HG03066 (cell line): Measurements from ENCODE around the gene LOXHD1.

Experiments used
- ATAC-seq: cut with Tn5 transposase; IDR thresholded peaks from one replicate; pipeline ENCODE4 v1.9.1; 2021; ENCODE audit warnings: low read depth; ENCODE audit not compliant: unreplicated experiment

Gene LOXHD1, protein sequence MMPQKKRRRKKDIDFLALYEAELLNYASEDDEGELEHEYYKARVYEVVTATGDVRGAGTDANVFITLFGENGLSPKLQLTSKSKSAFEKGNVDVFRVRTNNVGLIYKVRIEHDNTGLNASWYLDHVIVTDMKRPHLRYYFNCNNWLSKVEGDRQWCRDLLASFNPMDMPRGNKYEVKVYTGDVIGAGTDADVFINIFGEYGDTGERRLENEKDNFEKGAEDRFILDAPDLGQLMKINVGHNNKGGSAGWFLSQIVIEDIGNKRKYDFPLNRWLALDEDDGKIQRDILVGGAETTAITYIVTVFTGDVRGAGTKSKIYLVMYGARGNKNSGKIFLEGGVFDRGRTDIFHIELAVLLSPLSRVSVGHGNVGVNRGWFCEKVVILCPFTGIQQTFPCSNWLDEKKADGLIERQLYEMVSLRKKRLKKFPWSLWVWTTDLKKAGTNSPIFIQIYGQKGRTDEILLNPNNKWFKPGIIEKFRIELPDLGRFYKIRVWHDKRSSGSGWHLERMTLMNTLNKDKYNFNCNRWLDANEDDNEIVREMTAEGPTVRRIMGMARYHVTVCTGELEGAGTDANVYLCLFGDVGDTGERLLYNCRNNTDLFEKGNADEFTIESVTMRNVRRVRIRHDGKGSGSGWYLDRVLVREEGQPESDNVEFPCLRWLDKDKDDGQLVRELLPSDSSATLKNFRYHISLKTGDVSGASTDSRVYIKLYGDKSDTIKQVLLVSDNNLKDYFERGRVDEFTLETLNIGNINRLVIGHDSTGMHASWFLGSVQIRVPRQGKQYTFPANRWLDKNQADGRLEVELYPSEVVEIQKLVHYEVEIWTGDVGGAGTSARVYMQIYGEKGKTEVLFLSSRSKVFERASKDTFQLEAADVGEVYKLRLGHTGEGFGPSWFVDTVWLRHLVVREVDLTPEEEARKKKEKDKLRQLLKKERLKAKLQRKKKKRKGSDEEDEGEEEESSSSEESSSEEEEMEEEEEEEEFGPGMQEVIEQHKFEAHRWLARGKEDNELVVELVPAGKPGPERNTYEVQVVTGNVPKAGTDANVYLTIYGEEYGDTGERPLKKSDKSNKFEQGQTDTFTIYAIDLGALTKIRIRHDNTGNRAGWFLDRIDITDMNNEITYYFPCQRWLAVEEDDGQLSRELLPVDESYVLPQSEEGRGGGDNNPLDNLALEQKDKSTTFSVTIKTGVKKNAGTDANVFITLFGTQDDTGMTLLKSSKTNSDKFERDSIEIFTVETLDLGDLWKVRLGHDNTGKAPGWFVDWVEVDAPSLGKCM (N-terminal part only)

DNA sequence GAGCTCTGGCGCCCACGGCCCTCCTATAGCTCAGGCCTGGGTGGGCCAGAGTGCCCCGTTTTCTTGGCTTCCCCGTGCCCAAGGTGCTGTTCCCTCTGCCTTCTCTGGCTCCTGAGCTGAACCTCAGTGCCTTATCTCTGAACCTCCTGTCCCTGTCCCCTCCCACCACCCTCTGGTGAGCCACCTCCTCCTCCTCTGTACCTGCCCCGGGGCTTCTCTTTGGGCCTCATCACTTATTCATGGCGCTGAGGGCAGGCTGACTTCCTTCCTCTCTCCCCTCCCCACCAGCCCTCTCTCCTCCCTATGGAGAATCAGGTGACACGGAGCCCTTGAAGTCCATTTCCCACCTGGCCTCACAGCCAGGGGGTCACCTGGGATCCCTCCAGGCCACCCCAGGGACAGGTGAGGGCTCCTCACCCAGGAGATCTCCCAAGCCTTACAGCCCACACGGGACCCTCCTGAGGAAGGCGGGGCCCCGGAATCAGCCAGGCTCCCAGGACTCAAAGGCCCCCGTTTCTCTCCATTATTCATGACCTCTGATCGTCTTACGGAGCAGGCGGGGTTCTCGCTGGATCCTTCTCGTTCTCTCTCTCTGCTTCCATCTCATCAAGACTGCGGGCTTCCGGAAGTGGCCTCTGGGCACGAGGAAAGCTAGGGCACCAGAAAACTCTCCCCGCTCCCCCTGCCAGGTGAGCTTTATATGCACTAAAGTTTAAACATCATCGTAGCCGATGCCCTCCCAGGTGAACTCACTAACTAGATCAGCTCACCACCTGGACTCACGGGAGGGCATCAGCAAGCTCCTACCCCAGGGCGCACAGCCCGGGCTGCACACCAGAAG, at the start of gene LOXHD1:
Gene LOXHD1 (minus strand): TSS at position 106 of the 841 bp plus-strand sequence. CDS start 187 bp downstream, outside the sequence.
- ATAC-seq = no peak

DNA sequence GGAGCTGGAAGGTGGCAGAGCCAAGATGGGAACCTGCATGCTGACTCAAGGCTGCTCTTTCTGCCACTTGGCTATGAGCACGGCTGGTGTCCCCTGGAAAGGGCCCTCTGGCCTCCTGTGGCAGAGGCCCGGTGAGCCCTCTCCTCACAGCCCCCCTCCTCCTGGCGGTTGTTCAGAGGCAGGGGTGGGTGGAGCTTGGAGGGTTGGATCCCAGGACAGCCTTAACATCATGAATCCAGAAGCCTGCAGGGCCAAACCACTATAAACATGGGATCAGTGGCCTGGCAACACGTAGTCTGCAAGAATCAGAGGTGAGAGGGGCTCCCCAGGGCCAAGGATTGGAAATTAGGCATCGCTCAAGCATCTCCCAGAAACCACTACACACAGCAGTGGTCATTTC, 48.5 kb upstream of the LOXHD1 start:
- ATAC-seq = no peak

DNA sequence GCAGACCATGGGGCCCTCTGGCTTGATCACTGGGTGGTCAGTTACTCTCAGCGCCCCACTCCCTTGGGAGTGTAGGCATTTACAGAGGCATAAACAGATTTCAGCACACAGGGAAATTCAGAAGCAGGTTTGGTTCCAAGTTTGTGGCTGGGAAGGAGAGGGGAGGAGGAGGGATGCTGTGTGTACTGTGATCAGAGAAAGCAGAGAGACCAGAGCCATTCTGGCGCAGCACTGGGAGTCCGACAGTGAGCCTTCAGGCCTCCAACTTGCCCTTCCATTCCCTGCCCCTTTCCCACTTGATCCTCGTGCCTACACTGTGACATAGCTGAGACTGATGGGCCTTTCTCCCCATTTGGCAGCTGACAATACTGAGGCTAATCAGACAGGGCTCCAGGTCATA, 47.8 kb upstream of the LOXHD1 start:
- ATAC-seq = no peak

DNA sequence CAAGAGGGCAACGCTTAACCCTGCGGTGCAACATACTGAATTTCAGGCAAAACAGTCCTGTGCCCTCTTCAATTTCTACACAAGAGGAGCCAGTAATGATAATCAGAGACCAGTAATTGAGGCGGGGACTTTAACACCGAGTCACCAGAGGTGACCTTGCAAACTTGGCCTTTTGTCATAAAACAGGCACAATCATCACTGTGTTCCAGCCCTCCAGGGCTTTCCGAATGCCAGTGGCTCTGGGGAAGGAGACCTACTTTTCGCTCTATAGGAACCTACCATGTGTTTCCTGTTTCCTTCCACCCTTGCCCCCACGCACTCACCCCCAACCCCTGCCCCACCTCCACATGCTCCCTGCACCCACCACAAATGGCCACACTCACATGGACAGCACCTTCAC, 47.2 kb upstream of the LOXHD1 start:
- ATAC-seq = no peak

DNA sequence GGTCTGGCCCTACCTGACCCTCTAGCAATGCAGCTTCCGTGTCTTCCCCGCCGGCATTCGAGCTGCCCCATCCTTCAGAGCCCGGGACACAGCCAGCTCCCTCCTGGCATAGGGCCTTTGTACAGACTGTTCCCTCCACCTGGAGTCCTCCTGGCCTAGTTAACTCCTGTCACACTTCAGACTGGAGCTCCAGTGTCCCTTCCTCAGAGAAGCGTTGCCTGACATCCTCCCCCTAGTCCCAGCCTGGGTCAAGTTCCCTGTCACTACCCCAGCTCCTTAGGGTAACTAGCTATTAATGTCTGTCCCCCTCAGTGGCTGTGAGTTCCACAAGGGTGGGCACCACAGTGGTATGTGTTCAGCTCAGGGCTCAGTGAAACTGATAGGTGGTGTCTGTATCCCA, 45.5 kb upstream of the LOXHD1 start:
- ATAC-seq = no peak

DNA sequence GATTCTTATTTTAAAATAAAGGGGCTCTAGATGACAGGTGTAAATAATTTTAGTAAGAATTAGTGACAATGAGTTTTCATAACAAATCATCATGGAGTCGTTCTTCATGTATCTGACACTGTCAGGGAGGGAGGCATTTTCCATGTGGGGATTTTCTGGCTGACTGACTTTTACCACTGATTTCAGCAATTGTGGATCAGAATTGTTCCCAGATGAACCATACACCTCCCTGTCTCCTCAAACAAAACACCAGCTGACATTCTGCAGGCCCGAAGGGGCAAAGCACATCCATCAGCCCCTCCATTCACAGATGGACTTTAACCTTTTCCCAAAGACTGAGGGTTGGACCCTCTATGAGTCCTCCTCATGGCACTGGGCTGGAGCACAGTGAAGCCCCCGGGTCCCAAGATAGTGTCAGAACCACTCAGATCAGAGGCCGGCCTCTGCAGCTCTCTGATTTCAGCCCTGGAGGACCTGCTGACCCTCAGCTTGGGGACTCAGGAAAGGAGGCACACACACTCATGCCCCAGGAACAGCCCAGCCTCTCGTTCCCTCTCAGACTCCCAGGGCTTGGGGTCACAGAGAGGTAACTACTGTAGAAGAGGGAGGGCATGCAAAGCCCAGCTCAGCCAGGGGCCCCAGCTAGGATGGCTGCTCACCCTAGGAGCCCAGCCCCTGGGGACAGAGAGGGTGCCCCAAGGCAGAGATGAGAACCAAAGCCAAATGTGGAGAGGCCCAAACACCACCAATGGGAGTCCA, 43.2 kb upstream of the LOXHD1 start:
- ATAC-seq = no peak

DNA sequence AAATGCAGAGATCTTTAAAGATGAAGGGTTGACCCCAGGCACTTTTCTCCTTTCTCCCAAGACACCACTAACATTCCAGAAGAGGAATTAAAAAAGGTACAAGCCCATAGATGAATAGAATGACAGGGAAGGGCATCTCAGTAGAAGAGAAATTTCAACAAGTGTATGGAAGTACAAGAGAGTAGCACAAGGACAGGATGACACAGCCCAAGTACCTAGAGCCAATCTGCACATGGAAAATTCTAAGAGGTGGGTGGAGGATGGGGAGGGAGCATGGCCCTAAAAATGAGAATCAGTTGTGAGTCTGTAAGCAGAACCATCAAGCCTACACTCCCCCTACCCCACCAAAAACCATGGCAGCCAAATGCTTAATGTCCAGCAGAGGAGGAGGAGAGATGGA, 39.7 kb upstream of the LOXHD1 start:
- ATAC-seq = no peak

DNA sequence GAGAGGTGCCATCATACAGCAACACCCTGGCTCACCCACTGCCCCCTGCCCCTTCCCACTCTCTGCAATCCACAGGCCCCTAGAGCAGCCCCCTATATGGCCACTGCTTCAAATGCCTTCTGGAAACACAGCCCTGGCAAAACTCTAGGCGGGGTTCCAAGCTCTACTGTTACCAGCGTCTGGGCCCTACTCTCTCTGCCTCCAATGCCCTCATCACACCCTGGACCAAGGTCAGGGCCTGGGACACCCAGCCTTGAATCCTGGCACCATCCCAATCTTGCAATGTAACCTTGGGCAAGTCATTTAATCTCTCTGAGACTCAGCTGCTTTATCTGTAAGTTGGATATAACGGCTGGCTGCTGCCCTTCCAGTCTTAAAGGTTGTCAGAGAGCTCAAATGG, 39.2 kb upstream of the LOXHD1 start:
- no peak for ATAC-seq

DNA sequence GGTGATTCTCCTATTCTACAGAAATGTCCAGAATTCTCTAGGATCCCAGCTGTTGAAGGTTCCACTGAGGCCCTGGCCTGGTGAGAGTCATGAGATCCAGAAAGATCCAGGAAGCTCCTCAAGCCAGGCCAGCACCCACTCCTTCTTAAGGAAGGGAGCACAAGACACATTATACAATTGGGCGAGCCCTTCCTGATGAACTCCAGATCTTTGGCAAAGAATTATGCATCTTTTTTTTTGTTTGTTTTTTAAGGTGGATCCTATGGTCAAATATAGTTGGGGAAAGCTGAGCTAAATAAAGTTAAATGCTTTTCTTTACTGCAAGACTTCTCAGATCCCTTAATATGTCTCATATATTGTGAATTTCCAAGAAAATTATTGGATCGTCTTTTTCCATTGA, 37.0 kb upstream of the LOXHD1 start:
- no peak for ATAC-seq

DNA sequence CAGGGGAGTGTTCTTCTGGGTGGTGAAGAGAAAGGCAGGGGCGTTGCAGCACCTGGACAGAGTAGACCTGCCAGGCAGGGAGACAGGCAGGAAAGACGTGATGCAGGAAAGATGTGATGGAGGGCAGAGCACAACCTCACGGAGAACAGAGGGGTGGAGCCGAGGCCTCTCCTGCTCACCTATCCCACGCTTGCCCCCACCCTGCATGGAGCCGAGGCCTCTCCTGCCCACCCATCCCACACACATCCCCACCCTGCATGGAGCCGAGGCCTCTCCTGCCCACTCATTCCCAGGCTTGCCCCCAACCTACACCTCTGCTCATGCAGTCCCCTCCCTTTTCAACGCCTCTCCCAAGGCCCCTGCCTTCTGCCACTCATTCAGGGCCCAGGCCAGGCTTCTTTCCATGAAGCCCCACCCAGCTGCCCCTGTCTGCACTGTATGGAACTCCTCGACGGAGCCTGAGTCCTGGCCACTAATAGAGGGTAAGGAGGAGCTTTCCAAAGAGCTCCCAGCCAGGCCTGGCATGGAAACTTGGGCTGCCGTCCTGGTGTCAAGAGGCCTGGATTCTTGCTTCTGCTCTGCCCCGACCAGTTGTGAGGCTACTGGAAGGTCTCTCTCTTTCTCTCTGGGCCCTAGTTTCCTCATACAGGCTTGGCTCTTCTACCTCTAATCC, 32.0 kb upstream of the LOXHD1 start:
- ATAC-seq = no peak

DNA sequence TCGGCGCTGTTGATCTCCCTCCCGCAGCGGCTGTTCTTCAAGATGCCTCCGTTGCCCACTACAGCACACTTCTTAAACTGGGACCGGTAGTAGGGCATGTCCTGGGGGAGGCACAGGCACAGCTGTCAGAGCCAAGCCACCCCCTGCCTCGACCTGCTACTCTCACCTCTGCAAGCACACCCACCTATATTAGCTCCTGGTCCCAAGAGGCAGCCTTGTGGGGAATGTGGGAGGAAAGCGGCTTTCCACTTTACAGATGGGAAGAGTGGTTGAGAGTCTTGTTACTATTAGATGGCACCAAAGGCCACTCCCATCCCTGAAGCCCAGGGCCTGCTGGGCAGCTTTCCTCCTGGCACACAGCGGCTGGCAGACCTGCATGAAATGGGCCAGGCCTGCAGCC, 29.2 kb upstream of the LOXHD1 start:
- ATAC-seq = no peak

DNA sequence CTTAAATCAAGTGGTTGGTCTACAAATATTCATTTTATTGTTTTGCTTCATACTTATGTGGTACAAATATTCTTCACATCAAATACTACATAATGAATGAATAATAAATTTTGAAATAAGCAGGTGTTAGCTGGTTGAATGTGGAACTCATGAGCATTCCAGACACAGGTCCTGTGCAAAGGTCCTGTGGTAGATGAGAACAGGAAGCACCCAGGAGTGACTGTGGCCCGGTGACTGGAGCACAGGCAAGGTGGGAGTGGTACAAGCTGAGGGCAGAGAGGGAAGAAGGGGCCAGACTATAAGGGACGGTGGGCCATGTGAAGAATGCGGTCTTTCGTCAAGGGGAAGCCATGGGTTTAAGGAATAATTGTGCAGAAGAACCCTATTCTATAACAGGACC, 26.2 kb upstream of the LOXHD1 start:
- ATAC-seq = no peak

DNA sequence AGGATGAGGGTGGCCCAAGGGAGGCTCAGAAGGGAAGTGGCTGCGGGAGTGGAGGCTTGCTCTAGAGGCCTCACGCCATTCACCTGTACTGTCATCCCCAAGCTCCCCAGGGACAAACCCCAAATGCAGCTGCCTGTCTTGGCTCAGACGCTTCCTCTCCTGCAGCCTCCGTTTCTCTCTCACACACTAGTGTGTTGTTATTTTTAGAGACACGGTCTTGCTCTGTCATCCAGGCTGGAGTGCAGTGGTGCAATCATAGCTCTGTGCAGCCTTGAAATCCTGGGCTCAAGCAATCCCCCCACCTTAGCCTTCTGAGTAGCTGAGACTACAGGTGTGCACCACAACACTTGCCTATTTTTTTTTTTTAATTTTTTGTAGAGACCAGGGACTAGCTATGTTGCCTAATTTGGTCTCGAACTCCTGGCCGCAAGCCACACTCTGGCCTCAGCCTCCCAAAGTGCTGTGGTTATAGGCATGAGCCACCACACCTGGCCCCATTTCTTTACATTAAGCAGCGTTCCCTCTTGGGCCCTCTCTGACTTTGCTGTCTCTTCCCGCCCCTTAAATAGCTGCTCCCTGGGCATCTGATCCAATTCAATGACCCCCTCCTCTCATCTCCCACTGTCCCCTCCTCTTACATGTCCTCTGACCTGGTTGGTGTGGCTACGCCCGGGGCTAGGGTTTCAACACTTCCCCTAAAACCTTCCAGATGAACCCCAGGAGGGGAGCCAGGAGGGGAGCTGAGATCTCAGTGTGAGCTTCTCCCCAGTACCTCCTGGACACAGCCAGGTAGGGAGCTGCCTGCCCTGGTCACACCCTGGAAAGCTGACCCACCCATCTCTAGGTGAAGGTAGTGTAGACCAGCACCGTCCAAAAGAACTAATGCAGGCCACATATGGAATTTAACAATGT, 24.0 kb upstream of the LOXHD1 start:
- ATAC-seq = no peak

DNA sequence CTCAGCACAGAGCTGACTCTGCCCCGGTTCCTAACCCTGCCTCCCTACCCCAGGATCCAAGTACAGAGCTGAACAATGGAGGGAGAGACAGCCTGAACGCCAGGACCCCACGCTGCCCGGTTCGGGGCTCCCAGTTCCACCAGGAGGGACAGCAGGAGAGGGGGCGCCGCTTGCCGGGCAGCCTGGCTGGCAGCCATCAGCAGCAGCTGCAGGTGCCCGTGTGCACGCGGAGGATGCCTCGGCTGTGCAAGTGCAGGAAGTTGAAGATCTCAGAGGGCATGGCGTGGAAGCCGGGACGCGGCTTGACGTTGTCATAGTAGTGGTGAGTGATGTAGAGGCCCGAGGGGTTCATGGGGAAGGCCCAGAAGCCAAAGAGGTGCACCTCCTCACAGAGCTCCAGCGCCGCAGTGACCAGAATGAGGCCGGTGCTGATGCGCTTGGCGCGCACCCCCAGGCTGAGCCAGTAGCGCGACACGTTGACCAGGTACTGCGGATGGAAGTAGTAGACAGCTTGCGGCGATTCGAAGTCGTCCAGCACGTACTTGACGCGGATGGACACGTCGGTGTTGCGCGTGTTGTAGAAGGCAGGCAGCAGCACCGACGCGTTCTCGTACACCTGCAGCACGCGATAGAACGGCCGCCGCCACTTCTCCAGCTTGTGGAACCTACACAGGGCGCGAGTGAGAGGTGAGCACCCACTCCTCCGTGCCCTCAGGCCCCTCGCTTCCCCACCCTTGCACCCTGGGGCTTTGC, 23.0 kb upstream of the LOXHD1 start:
- ATAC-seq = no peak

DNA sequence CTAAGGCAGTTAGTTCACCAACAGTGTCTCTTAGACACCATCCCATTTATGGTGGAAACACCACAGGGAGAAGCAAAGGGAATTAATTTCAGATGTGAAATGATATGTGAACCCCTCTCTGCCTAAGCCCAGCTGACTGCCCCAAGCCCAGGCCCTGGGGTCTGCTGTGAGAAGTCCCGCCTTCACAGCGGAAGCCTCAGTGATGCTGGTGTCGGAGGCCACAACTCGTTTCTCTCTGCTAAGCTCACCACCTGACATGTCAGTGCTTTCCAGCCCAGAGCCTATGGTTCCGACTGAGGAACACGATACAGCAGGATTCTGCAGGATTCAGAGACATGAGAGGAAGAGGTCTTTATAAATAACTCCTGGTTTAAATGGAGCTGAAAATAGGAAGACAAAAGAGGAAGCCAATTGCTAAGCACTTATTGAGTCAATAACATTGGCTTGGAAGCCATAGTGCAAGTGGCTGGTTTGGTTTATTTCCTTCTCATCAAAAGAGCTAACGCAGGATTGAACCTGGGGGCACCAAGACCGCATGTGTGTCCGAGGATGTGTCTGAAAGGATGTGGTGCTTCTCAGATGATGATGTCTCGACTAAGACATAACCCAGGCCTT, 21.9 kb upstream of the LOXHD1 start:
- no peak for ATAC-seq

DNA sequence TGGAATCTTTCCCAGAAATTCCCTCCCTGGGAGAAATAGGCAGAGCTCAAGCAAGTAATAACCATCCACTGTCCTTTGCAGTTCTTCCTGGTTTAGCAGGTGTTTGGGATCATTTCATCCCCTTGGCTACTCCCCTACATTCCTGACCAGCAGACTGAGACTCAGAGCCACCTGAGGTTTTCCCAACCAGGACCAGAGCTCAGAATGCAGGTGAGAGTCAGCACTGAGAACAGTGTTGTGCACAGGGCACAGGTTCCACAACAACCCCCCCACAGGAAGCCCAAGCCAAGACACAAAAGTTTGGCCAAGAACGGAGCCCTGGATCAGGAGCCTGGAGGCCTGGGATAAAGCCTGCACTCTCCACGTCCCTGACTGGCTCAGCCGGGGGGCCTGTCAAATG, 21.0 kb upstream of the LOXHD1 start:
- ATAC-seq = no peak

DNA sequence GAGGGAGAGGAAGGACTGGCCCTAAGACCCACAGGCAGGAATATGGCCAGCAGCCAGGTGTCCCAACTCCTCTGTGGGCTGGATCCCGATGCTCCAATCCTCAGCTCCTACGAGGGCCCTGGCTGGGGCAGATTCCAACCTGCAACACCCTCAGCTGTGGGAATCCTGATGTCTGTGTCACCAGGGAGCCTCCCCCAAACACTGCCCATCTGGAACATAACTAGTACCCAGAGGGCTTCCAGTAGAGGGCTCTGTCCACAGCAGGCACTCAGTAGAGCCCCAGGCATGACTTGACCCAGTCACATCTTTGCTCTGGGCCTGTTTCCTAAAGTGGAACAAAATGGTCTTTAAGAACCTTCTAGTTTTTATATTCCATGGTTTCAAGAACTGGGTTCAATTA, 20.6 kb upstream of the LOXHD1 start:
- ATAC-seq = no peak
